ENCODE measurements around the gene ANKRD44.

Gene ANKRD44

GRCh38 chr2:197236159-197236558, 74.4 kb downstream of the ANKRD44 start:
- no peak for DNase-seq

- no peak for DNase-seq
Observed at GRCh38 chr2:197235711-197236110, 74.9 kb downstream of the ANKRD44 start.

- no peak for DNase-seq
Observed at GRCh38 chr2:197234671-197235191, 75.8 kb downstream of the ANKRD44 start.

GRCh38 chr2:197233473-197233872, 77.1 kb downstream of the ANKRD44 start:
- DNase-seq: no peak

GRCh38 chr2:197232010-197232409, 78.6 kb downstream of the ANKRD44 start:
- no peak for DNase-seq

- DNase-seq: no peak
Observed at GRCh38 chr2:197229509-197230443, 80.8 kb downstream of the ANKRD44 start.

- DNase-seq: no peak
Observed at GRCh38 chr2:197223451-197223850, 87.1 kb downstream of the ANKRD44 start.

- no peak for DNase-seq
Observed at GRCh38 chr2:197219636-197220035, 90.9 kb downstream of the ANKRD44 start.

GRCh38 chr2:197217541-197217940, 93.0 kb downstream of the ANKRD44 start:
- no peak for DNase-seq

GRCh38 chr2:197216361-197216979, 94.1 kb downstream of the ANKRD44 start:
- DNase-seq: no peak

GRCh38 chr2:197215748-197216360, 94.7 kb downstream of the ANKRD44 start:
- DNase-seq: no peak

GRCh38 chr2:197212344-197213262, 98.0 kb downstream of the ANKRD44 start:
- DNase-seq: no peak

- DNase-seq: no peak
Observed at GRCh38 chr2:197211881-197212342, 98.7 kb downstream of the ANKRD44 start.

- DNase-seq: no peak
Observed at GRCh38 chr2:197210430-197210829, 100.2 kb downstream of the ANKRD44 start.

GRCh38 chr2:197209742-197210408, 100.7 kb downstream of the ANKRD44 start:
- DNase-seq: no peak

GRCh38 chr2:197209246-197209645, 101.3 kb downstream of the ANKRD44 start:
- no peak for DNase-seq

GRCh38 chr2:197208841-197209240, 101.7 kb downstream of the ANKRD44 start:
- no peak for DNase-seq

- no peak for DNase-seq
Observed at GRCh38 chr2:197208024-197208423, 102.6 kb downstream of the ANKRD44 start.

- no peak for DNase-seq
Observed at GRCh38 chr2:197207598-197207997, 103.0 kb downstream of the ANKRD44 start.

- DNase-seq: no peak
Observed at GRCh38 chr2:197207106-197207505, 103.5 kb downstream of the ANKRD44 start.

GRCh38 chr2:197205585-197206215, 104.9 kb downstream of the ANKRD44 start:
- no peak for DNase-seq

Measured in NCI-H526 (cell line).